ENCODE data around the gene MIPOL1. TPM values are rescaled to one million over a fixed set of nuclear protein-coding genes. Genes with fewer than 3 reads are reported as not detected.

The MIPOL1 gene
- total and polyA plus RNA-seq, 2 donors (not counting 3 experiments of a cell fraction or from before 2014, with no cell fraction given), result 3.4 to 33.5 TPM

DNA sequence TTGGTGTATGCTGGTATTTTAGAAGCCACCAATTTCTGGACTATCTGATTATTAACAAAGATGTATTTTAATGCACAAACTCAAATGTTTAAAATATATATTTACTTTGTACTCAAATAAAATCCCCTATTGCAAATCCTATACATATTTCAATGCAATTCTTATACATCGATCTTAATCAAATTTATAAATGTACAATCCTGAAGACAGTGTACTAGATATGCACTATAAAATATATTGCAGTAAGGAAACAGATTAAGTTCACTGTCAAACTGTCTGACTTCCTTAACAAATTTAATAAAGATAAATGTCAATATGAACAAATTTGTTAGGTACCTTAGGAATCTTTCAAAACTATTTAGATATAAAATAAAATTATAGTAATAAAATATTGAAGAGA lies 353.4 kb downstream of the MIPOL1 start:
- intact Hi-C loops (cut with micrococcal nuclease), result no loop called here
- no peak overlapping the region for H3K4me3 ChIP-seq (replicated peaks in 1 of 3; ENCODE audit: insufficient read depth in 1 of 3, low read depth in 1 of 3, low read length in 3 of 3)
- no peak overlapping the region for H3K4me2 ChIP-seq (ENCODE audit: insufficient read depth, low read length)
- no peak for TF ChIP-seq GATA2 (IDR thresholded peaks at IDR 0.05; ENCODE audit: insufficient read depth, insufficient read length, low read depth, low read length)
- no peak for TF ChIP-seq POLR2A (IDR thresholded peaks at IDR 0.05; ENCODE audit: low read depth, low read length)
- TF ChIP-seq, protein P1, sequence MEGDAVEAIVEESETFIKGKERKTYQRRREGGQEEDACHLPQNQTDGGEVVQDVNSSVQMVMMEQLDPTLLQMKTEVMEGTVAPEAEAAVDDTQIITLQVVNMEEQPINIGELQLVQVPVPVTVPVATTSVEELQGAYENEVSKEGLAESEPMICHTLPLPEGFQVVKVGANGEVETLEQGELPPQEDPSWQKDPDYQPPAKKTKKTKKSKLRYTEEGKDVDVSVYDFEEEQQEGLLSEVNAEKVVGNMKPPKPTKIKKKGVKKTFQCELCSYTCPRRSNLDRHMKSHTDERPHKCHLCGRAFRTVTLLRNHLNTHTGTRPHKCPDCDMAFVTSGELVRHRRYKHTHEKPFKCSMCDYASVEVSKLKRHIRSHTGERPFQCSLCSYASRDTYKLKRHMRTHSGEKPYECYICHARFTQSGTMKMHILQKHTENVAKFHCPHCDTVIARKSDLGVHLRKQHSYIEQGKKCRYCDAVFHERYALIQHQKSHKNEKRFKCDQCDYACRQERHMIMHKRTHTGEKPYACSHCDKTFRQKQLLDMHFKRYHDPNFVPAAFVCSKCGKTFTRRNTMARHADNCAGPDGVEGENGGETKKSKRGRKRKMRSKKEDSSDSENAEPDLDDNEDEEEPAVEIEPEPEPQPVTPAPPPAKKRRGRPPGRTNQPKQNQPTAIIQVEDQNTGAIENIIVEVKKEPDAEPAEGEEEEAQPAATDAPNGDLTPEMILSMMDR (IDR thresholded peaks at IDR 0.05; ENCODE audit: extremely low read depth in 1 of 2, insufficient read depth in 1 of 2, low read depth in 1 of 2, low read length in 2 of 2), result no peak
- no peak for TF ChIP-seq EZH2 (IDR thresholded peaks at IDR 0.05; ENCODE audit: borderline replicate concordance, low read depth, low read length, severe bottlenecking)
- TF ChIP-seq MYC (IDR thresholded peaks at IDR 0.05; ENCODE audit: low read depth, low read length), result no peak
- TF ChIP-seq POLR2AphosphoS5 (IDR thresholded peaks at IDR 0.05; ENCODE audit: insufficient read depth, low read depth, low read length), result no peak
- TF ChIP-seq JUN (IDR thresholded peaks at IDR 0.05; ENCODE audit: borderline replicate concordance, insufficient read depth, insufficient read length, low read depth), result no peak
- no peak for TF ChIP-seq FOS (IDR thresholded peaks at IDR 0.05; ENCODE audit: borderline replicate concordance, insufficient read depth, low read length)
- TF ChIP-seq, protein P2, sequence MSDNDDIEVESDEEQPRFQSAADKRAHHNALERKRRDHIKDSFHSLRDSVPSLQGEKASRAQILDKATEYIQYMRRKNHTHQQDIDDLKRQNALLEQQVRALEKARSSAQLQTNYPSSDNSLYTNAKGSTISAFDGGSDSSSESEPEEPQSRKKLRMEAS (IDR thresholded peaks at IDR 0.05; ENCODE audit: insufficient read depth, insufficient read length), result no peak
- FAIRE-seq (no peak), DNase-seq (ENCODE audit: low read depth, low spot score) (no peak)
- no peaks in the 10 kb centered on the region for H3K36me3 ChIP-seq (ENCODE audit: control insufficient read depth in 2 of 2, extremely low read depth in 1 of 2, insufficient read depth in 2 of 2, low read length in 2 of 2)
- no peaks in the 10 kb centered on the region for H4K20me1 ChIP-seq (replicated peaks; ENCODE audit: control insufficient read depth, extremely low read depth, insufficient read depth, low read length)
- no peak overlapping the region for H3K27ac ChIP-seq (ENCODE audit: insufficient read depth, low read depth, low read length)
- CTCF ChIA-PET, result no interaction called here
- no TSS peak for BruUV-seq (replicated peaks)
- POLR2A ChIA-PET, result no interaction called here
- no peaks in the 10 kb centered on the region for H3K27me3 ChIP-seq (ENCODE audit: control insufficient read depth in 2 of 2, insufficient read depth in 2 of 2, low read length in 2 of 2)
- H2AFZ ChIP-seq (ENCODE audit: low read depth, low read length), result no peak overlapping the region
- peaks cover 4% of the 10 kb centered on the region for H3K4me1 ChIP-seq (ENCODE audit: control insufficient read depth, extremely low read depth, insufficient read depth, low read length)
- H3K79me2 ChIP-seq (ENCODE audit: control insufficient read depth, insufficient read depth, low read length), result no peaks in the 10 kb centered on the region
- H3K9me3 ChIP-seq (replicated peaks; ENCODE audit: control insufficient read depth, insufficient read depth, low read length), result no peaks in the 10 kb centered on the region
- H3K9ac ChIP-seq (replicated peaks; ENCODE audit: extremely low read depth, insufficient read depth, low read length), result no peak overlapping the region
- H3K9me1 ChIP-seq (replicated peaks; ENCODE audit: control insufficient read depth, extremely low read depth, insufficient read depth, low read length), result no peaks in the 10 kb centered on the region
- dilution Hi-C loops (cut with MboI; ENCODE audit: extremely low pct_ligation_motif_present, low sequenced_read_pairs), result no loop called here
